ENCODE measurements around the gene CIAO1.
"Not testable (repeated sequence)": the region's sequence is repeated elsewhere in the genome, so short reads cannot be mapped to it uniquely, and the experiment has no call there.

Gene CIAO1

GRCh38 chr2:96265840-96266679 is at the start of gene CIAO1, which contains the start of gene TMEM127:
CIAO1 (plus strand) TSS chr2:96266225; CDS start chr2:96266351, 126 bp downstream.
TMEM127 (minus strand) TSS chr2:96265997; CDS start chr2:96265381, 616 bp downstream.
- peak; percentile 98 for DNase-seq (ENCODE audit: low spot score)

GRCh38 chr2:96218508-96219131 is 47.4 kb upstream of the CIAO1 start:
- no peak for DNase-seq (ENCODE audit: low spot score)

- not testable (repeated sequence) for DNase-seq (ENCODE audit: low spot score)
Measured at GRCh38 chr2:96219959-96220358, 46.1 kb upstream of the CIAO1 start.

- not testable (repeated sequence) for DNase-seq (ENCODE audit: low spot score)
Measured at GRCh38 chr2:96221106-96221505, 44.9 kb upstream of the CIAO1 start.

GRCh38 chr2:96225016-96225533 is 41.0 kb upstream of the CIAO1 start:
- no peak for DNase-seq (ENCODE audit: low spot score)

GRCh38 chr2:96231316-96231715 is 34.7 kb upstream of the CIAO1 start:
- no peak for DNase-seq (ENCODE audit: low spot score)

GRCh38 chr2:96233436-96233835 is 32.6 kb upstream of the CIAO1 start:
- no peak for DNase-seq (ENCODE audit: low spot score)

- DNase-seq (ENCODE audit: low spot score), result no peak
Measured at GRCh38 chr2:96233880-96234316, 32.1 kb upstream of the CIAO1 start.

GRCh38 chr2:96236882-96237281 is 29.1 kb upstream of the CIAO1 start:
- no peak for DNase-seq (ENCODE audit: low spot score)

GRCh38 chr2:96238266-96238665 is 27.8 kb upstream of the CIAO1 start:
- no peak for DNase-seq (ENCODE audit: low spot score)

GRCh38 chr2:96239091-96239490 is 26.9 kb upstream of the CIAO1 start:
- DNase-seq (ENCODE audit: low spot score), result no peak

- no peak for DNase-seq (ENCODE audit: low spot score)
Measured at GRCh38 chr2:96239745-96240264, 26.2 kb upstream of the CIAO1 start.

GRCh38 chr2:96240341-96241038 is 25.5 kb upstream of the CIAO1 start:
- no peak for DNase-seq (ENCODE audit: low spot score)

GRCh38 chr2:96241227-96241626 is 24.8 kb upstream of the CIAO1 start:
- no peak for DNase-seq (ENCODE audit: low spot score)

- peak; percentile 67 for DNase-seq (ENCODE audit: low spot score)
Measured at GRCh38 chr2:96241900-96242611, 24.0 kb upstream of the CIAO1 start.

GRCh38 chr2:96243843-96244242 is 22.2 kb upstream of the CIAO1 start:
- no peak for DNase-seq (ENCODE audit: low spot score)

- no peak for DNase-seq (ENCODE audit: low spot score)
Measured at GRCh38 chr2:96245609-96246390, 20.2 kb upstream of the CIAO1 start.

- no peak for DNase-seq (ENCODE audit: low spot score)
Measured at GRCh38 chr2:96247009-96247408, 19.0 kb upstream of the CIAO1 start.

GRCh38 chr2:96247896-96248295 is 18.1 kb upstream of the CIAO1 start:
- no peak for DNase-seq (ENCODE audit: low spot score)

- DNase-seq (ENCODE audit: low spot score), result no peak
Measured at GRCh38 chr2:96248624-96249023, 17.4 kb upstream of the CIAO1 start.

- no peak for DNase-seq (ENCODE audit: low spot score)
Measured at GRCh38 chr2:96249654-96250053, 16.4 kb upstream of the CIAO1 start.
